Activated CD4-positive, alpha-beta T cell treated with anti-CD3 and anti-CD28 coated beads, Interleukin-2, amount 50 U/mL, for 24 hours (primary cell): ENCODE measurements around the gene MADD.

Source experiments
- DNase-seq, 2 donors: peaks; one replicate each; pipeline ENCODE4 v3.0.0-alpha.2; 2020; ENCODE audit warnings: low read depth in 1 of 2, low spot score in 1 of 2

MADD gene

GRCh38 chr11:47249378-47249715 is 20.6 kb upstream of the MADD start:
- DNase-seq: no peak

- no peak for DNase-seq
Measured at GRCh38 chr11:47251751-47252150, 18.2 kb upstream of the MADD start.

- no peak for DNase-seq
Measured at GRCh38 chr11:47253660-47254059, 16.3 kb upstream of the MADD start.

GRCh38 chr11:47254386-47254785 is 15.5 kb upstream of the MADD start:
- DNase-seq: no peak

GRCh38 chr11:47256374-47256773 is 13.6 kb upstream of the MADD start:
- no peak for DNase-seq

- DNase-seq: no peak
Measured at GRCh38 chr11:47257177-47257516, 12.8 kb upstream of the MADD start.

GRCh38 chr11:47257517-47258316 is 12.2 kb upstream of the MADD start, which contains the start of gene NR1H3:
NR1H3 (plus strand) TSS chr11:47257996; CDS start chr11:47259217, 1,221 bp downstream.
- no peak for DNase-seq

- no peak for DNase-seq
Measured at GRCh38 chr11:47258317-47258902, 11.5 kb upstream of the MADD start.

GRCh38 chr11:47259232-47259977 is 10.5 kb upstream of the MADD start:
- DNase-seq: no peak

- DNase-seq: no peak
Measured at GRCh38 chr11:47260366-47260765, 9.6 kb upstream of the MADD start.

GRCh38 chr11:47261291-47261800 is 8.6 kb upstream of the MADD start:
- DNase-seq: no peak

GRCh38 chr11:47264119-47264518 is 5.8 kb upstream of the MADD start:
- DNase-seq: no peak

GRCh38 chr11:47264521-47264920 is 5.4 kb upstream of the MADD start:
- no peak for DNase-seq

- no peak for DNase-seq
Measured at GRCh38 chr11:47267876-47268275, 2.1 kb upstream of the MADD start.

- DNase-seq: no peak
Measured at GRCh38 chr11:47268448-47269001, 1.4 kb upstream of the MADD start.

GRCh38 chr11:47269002-47269828 is 718 bp upstream of the MADD start:
- DNase-seq: peak; percentile 74 to 76

GRCh38 chr11:47270331-47271271 is 668 bp downstream of the MADD start:
- DNase-seq: no peak

GRCh38 chr11:47271328-47271727 is 1.4 kb downstream of the MADD start:
- DNase-seq: no peak

GRCh38 chr11:47271961-47272661 is 2.2 kb downstream of the MADD start:
- no peak for DNase-seq
